ENCODE results near the gene PLXNA4.

PLXNA4 gene

DNA sequence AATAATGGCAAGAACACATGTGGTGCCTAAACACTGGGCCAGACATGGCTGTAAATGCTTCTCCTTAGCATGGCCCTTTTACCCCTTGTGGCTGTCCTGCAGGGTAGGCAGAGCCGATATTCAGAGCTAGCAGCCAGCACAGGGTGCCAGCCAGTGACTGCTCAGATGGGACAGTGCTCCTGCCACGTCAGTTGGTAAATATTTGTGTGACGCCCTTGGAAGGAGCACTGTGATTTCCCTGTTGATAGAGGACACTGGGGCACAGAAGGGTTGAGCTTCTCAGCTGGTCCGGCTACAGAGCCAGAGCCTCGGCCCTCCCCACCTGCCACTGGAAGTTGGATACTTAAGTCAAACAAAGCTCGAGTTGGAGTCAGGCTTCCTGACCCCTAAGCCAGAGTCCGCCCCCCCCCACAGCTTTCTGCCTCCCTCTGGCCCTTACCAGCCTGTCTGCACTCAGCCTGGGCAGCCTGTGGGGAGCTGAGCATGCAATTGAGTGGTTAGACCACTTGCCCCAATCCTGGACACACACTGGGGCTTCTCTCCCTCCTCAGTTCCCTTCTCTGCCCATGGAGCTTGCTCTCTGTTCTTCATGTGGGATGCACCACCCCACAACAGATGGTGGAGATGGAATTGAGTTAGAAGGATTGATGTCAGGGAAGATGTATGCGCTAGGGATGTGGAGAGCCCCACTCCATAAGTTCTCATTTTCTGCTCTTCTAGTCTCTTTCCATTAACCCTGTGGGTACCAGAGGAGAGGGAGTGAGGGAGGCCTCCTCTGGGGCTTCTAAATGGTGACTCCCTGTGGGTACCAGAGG lies 350.8 kb downstream of the PLXNA4 start:
- DNase-seq = no peak

DNA sequence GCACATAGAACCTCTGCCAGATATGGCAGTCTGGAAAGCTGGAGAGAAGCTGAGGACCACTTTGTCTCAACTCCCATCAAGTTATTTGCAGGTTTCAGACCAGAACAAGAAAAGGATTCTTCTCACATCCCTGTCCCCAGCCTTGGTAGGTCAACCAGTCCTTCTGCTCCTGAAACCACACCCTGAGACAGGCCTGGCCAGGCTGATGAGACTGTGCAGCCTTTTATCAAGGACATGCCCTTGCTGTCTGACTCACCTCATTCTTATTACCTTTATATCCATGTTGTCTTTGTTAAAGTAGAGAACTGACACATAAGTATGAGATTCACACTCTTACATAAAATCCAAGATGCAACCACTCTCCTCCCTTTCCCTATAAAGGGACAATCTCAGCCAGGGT lies 354.9 kb downstream of the PLXNA4 start:
- no peak for DNase-seq

DNA sequence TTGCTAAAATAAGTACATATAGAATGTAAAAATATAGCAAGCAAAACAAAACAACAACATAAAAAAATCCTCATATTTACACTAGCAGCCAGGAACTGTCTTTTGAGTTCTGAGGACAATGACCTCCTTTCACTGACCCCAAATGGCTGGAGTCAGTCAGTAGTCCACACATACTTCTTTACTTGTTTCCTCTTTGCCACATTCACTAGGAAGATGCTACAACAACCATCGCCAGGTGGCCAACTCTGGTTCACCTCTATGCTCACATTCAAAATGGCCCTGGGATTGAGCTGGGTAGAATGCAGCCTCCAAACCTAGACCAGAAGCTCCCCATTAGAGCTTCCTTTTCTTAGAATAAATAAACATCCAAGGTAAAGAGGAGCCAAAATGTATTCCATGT lies 356.2 kb downstream of the PLXNA4 start:
- DNase-seq = no peak

DNA sequence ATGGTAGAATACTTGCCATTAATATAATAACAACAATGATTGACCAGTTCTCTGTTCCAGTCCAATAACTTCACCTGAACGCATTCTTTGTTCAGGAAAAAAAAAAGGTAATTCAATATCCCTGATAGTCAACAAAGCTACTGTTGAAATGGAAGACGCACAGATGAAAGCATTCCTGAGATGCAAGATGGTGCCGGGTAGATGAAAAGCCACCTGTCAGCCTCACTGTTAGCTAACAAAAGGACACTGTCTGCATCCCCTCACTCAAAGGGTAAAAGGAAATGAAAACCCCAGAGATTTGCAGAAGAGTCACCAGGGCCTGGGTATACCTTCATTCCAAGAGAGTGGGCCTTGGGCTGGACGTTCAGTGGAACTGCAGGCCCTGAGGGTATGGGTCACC lies 357.4 kb downstream of the PLXNA4 start:
- DNase-seq = no peak

DNA sequence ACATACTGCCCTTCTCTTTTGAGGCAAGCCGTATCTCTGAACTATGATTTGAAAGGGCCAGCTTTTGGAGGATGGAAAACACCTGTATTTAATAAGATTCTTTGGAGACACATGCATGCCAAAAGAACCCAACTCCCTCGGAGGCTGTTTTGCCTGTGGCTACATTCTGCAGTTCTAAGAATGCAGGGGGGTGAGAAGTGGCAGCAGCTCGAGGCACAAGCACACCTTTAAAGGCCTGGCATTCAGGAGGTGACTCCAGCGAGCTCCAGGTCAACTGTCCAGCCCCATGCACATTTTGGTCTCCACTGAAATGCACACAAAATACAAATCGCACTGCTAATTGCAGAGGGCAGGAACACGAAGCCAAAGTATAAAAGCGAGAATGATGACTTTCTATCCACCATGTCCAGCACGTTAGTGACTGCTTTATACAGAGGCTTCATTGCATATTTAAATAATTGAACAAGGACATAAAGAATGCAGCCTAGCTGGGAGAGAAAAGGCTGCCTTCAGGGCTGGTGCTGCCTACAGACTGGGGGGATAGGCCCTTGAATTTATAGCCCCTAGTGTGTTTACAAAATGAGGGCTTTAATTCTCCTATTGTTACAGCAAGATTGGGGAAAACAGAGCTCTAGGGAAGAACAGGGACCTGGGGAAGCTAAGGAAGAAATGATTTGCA lies 359.3 kb downstream of the PLXNA4 start:
- DNase-seq = no peak

DNA sequence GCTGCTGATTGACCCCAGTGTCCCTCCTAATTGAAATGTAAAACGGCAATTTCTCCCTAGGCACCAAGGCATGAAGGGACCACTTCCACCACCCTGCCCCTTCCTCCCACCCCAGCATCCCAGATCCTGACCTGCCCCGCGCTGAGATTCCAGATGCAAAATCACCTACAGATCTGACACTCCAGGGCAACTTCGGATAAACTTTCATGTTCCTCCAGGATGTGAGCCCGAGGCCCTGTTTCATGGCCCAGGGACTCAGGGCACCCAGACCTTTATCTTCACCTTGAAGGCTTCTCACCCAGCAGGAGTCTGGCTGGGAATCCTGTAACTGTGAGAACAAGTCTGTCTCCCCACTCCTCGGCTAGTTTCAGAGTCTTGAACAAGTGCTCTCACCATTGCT lies 361.8 kb downstream of the PLXNA4 start:
- no peak for DNase-seq

DNA sequence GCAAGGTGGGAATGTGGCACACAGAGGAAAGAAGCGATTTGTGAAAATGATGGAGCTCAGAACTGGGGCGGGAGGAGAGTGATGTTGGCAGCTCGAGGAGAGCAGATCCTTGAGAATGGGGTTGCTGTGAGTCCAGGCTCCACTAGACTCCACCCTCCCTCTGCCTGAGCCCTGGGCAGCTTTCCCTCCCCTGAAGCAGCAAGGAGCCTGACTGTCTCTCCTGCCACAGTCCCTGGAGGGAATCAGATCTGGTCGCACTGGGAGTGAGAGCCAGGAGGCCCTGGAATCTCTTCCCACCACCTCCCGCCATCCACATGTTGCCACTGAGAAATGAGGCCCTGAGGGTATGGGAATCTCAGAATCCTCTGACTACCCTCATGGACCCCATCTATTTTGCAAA lies 362.7 kb downstream of the PLXNA4 start:
- DNase-seq = no peak

DNA sequence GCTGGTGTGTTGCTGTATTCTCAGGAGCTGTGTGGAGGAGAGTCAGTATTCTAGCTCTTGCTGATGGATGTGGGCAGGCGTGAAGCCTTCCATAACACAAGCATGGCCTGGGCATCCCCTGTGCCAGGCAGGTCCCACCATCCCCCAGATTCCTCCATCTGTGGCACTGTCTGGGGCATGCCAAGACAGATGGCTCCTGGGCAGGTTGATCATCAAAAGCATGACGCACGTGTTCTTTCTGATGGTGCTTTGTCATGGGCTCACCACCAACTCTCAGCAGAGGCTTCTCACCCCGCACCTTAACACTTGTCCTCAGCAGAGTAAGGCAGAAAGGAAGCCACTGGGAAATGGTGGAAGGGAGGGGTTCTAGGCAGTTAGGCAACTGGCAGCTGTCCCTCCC lies 364.3 kb downstream of the PLXNA4 start:
- DNase-seq = no peak

DNA sequence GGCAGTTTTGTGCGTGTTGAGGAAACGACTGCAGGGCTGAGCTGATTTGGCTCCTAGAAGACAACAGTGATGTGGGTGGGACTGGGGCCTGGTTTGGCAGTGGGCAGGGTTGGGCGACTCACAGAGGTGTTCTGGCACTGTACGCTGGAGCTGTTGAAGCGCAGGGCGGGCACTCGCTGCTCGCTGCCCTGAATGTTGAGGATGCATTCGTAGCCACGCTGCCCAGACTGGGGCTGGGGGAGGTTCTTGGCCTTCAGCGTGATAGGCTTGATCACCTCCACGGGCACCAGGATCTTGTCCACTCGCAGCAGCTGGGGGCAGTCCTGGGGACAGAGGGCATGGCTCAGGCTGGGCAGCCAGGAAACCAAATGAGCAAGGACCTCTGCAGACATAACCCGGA lies 365.4 kb downstream of the PLXNA4 start:
- no peak for DNase-seq

DNA sequence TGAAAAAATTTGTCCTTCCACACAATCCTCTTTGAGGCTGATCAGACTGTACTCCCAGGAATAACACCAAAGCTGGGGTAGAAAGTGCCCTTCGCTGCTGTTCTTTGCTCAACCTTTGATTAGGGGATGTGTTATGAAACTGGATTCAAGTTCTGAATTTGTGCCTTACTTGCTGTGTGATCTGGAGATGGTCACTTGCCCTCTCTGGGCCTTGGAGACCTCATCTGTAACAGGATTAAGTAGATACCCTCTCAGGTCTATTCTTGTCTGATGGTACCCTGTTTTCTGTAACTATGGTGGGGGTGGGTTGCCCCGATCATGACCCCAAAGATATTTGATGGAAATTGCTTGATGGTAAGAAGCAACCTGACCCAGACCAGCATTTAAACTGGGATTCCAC lies 368.5 kb downstream of the PLXNA4 start:
- no peak for DNase-seq

DNA sequence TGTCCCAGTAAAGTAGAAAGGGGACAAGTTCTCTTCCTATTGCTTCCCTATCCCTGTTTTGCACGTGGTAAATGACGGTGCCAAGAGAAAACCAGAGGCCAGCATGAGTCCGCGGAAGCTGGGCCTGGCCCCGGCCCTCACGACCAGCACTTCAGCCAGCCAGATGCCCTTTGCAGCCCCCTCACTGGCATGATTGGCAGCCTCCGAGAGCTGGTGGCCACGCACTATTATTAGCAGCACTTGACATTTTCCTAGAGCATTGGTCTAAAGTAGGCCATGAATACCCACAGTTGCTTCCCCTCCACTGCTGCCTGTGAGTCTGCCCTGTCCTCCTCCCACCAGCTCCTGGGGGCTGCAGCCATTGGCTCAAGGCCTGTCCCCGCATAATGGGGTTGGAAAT lies 369.1 kb downstream of the PLXNA4 start:
- no peak for DNase-seq

DNA sequence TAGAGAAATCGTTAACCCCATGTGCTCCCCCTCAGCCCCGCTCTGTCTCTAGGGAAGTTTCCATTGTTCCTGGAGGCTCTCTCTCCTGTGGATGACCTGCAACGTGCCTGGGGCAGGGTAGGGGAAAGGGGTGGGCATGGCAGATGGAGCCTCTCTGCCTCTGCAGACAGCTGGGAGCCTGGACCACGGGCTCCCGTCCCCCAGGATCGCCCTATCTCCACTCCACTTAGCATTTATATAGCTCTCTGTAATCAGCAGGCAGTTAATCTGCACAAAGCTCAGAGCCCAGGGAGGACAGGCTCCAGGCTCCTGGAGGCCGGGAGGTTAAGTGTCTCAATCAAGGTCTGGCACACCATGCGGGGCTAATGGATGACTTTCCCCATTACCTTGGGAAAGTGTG lies 369.7 kb downstream of the PLXNA4 start:
- no peak for DNase-seq

DNA sequence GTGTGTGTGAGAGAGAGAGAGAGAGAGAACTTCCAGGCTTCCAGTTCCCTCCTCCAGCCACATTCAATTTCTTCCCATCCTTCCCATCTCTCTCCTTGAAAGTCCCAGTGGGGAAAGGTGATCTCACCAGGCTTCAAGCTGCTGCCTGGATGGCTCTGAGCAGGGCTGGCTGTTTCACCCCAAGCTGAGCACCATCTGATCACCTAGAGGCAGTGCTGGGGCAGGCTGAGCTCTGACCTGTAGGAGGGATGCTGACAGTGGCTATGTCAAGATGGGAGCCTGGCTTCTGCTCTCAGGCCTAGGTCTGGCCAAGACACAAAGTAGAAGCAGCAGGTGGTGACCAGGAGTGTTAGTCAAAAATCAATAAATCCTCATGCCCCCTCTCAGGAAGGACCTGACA lies 370.8 kb downstream of the PLXNA4 start:
- DNase-seq = no peak

DNA sequence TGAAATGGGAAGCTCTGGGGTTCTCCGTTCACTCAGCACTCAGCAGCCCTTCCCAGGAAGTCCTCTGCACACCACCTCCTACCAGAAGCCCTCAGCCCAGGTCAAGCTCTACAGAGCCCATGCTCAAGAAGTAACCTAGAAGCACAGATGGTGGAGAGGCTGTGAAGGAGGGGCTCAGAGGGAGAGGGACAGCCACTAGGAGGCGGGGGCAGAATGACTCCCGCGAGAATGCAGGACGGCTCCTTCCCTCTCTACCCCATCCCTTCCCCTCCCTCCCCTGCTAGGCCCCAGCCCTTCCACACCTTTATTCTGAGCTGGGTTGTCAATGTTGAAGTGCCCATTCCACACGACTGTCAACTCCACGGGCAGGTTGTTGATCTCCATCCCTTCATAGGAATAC lies 373.2 kb downstream of the PLXNA4 start:
- no peak for DNase-seq

DNA sequence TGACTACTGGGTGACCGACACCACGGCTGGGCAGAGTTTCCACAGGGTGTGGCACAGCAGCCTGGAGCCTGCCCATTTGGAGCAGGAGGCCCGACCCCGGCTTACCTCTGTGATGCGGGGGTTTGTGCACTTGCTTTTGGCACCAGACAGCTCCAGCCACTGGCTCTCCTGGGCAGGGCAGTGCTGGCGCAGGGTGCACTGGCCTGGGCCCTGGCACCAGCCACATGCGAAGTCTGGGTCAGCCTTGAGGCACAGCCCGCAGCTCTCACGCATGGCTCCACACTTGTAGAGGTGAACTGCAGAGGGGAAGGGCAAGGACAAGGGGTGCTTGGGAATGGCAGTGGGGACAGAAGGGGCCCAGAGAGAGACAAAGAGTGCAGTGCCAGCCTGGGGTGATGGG lies 373.7 kb downstream of the PLXNA4 start:
- DNase-seq = no peak

DNA sequence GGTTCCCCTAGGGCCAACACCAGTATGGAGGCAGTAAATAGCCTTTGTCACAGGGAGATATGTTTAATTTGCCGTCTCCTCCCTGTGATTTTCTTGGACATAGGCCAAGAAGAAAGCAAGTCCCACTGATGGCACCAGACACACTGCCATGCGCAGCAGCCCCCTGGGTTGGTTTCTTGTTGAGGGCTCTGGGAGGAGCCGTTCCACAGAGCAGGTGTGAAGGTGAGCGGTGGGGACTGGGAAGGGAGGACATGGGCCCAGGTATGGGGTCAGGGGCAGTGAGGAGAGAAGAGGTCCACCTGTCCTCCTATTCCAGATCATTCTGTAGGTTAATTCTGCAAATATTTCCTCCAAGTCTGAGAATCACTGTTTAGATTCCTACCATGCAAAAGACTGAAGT lies 376.1 kb downstream of the PLXNA4 start:
- DNase-seq = no peak

DNA sequence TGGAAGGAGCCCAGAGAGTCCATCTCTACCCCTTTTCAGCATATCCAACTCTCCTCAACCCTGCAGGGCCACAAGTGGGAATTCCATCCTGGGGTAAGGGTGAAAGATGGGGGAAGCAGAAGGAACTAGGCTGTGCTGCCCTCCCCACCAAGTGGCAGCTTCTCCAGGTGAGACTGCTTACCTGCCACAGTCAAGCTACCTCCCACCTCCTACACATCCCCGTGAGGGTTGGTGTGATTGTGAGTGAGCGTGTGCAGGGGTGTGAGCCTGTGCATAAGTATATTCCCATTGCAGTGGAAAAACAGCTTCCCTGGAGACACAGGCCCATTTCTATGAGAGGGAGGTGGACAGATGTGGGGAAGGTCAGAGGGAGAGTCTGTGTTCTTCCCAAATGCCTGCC lies 376.6 kb downstream of the PLXNA4 start:
- no peak for DNase-seq

DNA sequence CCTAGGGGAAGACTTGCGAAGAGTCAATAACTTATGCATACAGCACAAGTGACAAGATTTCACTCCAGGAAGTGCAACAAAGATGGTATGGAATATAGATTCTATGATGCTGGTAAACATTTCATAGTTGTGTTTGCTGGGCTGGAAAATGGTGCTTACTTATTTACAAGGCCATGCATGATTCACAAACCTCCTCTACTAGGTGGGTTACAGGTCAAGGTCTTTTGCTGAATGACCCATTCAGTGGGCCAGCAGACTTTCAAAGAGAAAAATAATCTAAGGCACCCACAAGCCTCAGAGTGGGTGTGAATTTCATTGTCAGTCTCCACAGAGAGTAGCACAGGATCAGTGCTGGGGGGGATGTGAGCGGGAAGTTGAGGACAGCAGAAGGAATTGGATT lies 378.5 kb downstream of the PLXNA4 start:
- no peak for DNase-seq

DNA sequence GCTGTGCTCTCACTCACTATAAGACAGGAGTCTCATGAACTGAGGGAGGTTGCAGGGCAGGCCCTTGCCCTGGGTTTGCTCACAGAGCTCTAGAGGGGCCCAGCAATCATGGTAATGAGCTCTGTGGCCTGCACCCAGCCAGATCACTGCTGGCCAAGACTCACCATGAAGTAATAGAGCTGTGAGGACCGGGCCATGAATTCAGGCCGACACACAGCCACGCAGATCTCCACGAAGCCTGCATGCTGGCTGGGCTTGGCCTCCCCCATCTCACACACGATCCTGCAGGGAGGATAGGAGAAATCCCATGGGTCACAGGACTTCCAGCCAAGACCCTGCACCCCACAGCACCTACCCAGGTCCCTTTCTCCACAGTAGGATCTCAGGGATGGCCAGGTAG lies 382.4 kb downstream of the PLXNA4 start:
- DNase-seq = no peak

DNA sequence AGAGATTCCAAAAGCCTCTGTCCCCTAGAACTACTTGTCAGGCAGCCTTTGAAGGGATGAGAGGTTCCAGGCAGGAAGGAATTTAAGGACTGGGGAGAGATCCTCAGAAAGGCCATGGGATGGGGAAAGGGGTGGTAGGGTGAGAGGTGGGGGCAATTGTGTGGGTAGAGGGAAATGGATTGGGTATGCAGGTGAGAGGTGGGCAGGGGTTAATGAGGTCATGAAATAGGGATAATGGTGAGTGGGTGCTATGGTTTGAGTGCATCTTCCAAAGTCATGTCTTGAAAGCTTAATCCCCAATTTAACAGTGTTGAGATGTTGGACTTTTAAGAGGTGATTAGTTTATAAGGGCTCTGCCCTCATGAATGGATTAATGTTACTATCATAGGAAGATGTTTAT lies 383.5 kb downstream of the PLXNA4 start:
- DNase-seq = no peak

DNA sequence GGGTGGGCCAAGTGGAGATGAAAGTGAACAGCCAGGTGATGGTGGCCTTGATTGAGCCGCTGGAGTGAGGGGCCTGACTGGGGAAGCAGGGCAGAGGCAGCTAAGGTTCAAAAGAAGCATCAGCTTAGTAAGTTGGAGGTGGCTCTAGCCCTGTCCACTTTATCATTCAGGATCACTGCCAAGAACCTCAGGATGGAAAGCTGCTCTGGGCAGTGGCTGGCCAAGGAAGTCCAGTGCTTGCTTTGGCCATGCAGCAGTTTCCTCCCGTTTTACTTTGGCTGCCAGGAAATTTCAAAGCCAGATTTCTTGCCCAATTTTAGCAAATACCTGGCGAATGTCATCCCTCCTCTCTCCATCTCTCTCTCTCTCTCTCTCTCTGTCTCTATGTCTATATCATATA lies 384.9 kb downstream of the PLXNA4 start:
- DNase-seq = no peak

DNA sequence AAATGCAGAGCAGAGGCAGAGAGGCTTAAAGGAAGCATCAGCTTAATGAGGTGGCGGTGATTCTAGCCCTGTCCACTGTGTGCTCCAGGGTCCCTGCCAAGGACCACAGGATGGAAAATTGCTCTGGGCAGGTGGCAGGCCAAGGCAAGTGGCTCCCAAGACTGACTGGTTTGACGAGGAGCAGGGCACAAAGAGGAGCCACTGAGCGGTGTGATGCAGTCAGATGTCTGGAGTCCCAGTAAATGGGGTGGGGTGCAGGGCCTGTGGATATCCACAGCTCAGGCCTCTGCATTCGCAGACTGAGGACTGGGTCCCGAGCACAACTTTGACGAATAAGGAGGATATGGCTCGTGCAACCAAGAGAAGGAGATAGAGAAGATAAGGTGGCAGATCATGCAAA lies 385.6 kb downstream of the PLXNA4 start:
- DNase-seq = no peak

DNA sequence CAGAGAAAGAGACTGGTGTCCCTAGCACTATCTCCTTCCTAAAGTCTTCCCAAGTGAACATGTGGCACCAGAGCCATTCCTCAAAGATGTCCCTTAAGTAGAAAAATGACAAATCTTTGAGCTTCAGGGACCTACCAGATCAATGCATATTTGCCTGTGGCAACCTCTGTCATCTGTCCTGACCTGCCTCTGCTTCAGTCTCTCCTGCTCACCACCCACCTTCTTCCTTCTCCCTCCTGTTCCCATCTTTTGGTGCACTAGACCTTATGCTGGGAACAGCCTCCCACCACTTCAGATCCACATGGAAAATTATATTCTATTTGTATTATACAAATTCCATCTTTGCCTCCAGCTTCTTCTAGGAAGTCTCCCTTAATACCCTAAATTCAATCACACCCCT lies 386.4 kb downstream of the PLXNA4 start:
- DNase-seq = no peak

DNA sequence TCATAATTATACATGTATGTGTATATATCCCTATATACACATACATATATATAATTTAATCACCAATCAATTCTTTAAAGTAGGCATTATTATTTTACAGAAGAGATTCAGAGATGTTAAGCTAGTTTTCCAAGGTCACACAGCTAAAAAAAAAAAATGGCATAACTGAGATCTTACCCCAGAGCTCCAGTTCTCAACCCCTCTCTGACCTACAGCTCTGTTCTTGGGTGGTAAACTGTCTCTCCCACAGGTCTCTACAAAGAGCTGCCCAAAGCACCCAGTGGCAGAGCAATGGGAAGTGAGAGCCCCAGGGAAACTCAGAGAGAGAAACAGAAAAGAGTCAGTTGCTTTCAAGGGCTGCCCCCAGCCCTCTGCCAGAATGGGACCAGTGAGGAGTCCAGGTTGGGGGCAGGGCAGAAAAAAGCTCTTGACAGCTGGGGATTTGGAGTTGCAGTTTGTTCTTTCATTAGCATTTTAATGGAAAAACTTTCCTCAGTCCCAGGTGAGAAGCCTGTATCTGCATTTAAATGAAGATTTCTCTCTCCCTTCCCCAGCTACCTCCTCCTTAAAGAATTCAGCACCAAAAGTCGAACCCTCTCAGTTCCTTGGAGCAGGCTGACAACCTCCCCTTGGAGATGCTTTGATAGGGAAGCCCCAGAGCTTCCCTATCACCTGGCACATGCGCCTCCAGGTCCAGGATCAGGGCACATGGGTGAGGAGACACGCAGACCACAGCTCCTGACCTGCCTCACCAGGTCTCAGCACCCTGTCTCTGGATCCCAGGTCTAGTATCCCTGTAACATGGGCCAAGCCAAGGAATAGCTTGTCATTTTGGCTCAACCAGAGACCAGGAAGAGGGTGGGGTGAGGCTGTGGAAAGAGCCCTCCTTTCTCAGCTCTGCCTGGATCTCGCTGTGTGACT lies 388.1 kb downstream of the PLXNA4 start:
- no peak for DNase-seq
